Measurements from ENCODE around the gene ARHGAP21. TPM values are rescaled to one million over a fixed set of nuclear protein-coding genes. Genes with fewer than 3 reads are reported as not detected.

ARHGAP21 gene
- polyA plus RNA-seq, 1 donor from 2014 or later: 138 TPM

- Histone ChIP-seq H3F3A (ENCODE audit: insufficient read depth, low read length, poor library complexity, severe bottlenecking) (no peaks in the 10 kb centered on the region), H3K4me2 (ENCODE audit: low read length) (no peak overlapping the region), H3K36me3 (ENCODE audit: insufficient read depth, low read length) (no peaks in the 10 kb centered on the region), H3K9me2 (ENCODE audit: insufficient read depth, low read length) (no peaks in the 10 kb centered on the region), H2AFZ (ENCODE audit: low read depth, low read length) (no peak overlapping the region), H3K9ac (ENCODE audit: low read length) (no peak overlapping the region), H3K79me2 (replicated peaks; ENCODE audit: insufficient read depth, low read length) (peaks cover 92% of the 10 kb centered on the region), H3K27me3 (ENCODE audit: insufficient read depth, low read depth, low read length) (no peaks in the 10 kb centered on the region), H3K9me3 (ENCODE audit: low read length) (no peaks in the 10 kb centered on the region), H4K20me1 (ENCODE audit: insufficient read depth) (no peaks in the 10 kb centered on the region), H3K27ac (ENCODE audit: low read length) (no peak overlapping the region), H3K4me3 (ENCODE audit: low read length) (no peak overlapping the region)
- TF ChIP-seq MXI1 (conservative IDR thresholded peaks at IDR 0.05; ENCODE audit: poor library complexity, severe bottlenecking) (no peak), POLR2AphosphoS5 (IDR thresholded peaks at IDR 0.05) (no peak), EP300 (conservative IDR thresholded peaks at IDR 0.05; ENCODE audit: poor library complexity, severe bottlenecking) (no peak), RAD21 (conservative IDR thresholded peaks at IDR 0.05) (no peak), EZH2 (IDR thresholded peaks at IDR 0.05; ENCODE audit: borderline replicate concordance, insufficient read depth, low read length, poor library complexity, severe bottlenecking) (no peak), REST (IDR thresholded peaks at IDR 0.05; ENCODE audit: borderline replicate concordance) (no peak), SMC3 (conservative IDR thresholded peaks at IDR 0.05; ENCODE audit: poor library complexity) (no peak), CTCF (IDR thresholded peaks at IDR 0.05; ENCODE audit: poor library complexity, severe bottlenecking) (no peak), TAF1 (IDR thresholded peaks at IDR 0.05; ENCODE audit: low read depth) (no peak)
These were observed 20.0 kb downstream of the ARHGAP21 start for GRCh38 chr10:24703700-24704099.

- Histone ChIP-seq H3K79me2 (replicated peaks; ENCODE audit: insufficient read depth, low read length) (peaks cover 92% of the 10 kb centered on the region), H3K27me3 (ENCODE audit: insufficient read depth, low read depth, low read length) (no peaks in the 10 kb centered on the region), H3K36me3 (ENCODE audit: insufficient read depth, low read length) (no peaks in the 10 kb centered on the region), H3K27ac (ENCODE audit: low read length) (no peak overlapping the region), H3K4me3 (ENCODE audit: low read length) (no peak overlapping the region), H3F3A (ENCODE audit: insufficient read depth, low read length, poor library complexity, severe bottlenecking) (no peaks in the 10 kb centered on the region), H2AFZ (ENCODE audit: low read depth, low read length) (no peak overlapping the region), H3K4me2 (ENCODE audit: low read length) (no peak overlapping the region), H3K9me3 (ENCODE audit: low read length) (no peaks in the 10 kb centered on the region), H4K20me1 (ENCODE audit: insufficient read depth) (no peaks in the 10 kb centered on the region), H3K9me2 (ENCODE audit: insufficient read depth, low read length) (no peaks in the 10 kb centered on the region), H3K9ac (ENCODE audit: low read length) (no peak overlapping the region)
- no peak for TF ChIP-seq SMC3 (conservative IDR thresholded peaks at IDR 0.05; ENCODE audit: poor library complexity)
- no peak for TF ChIP-seq EP300 (conservative IDR thresholded peaks at IDR 0.05; ENCODE audit: poor library complexity, severe bottlenecking)
- TF ChIP-seq POLR2AphosphoS5 (IDR thresholded peaks at IDR 0.05): no peak
- no peak for TF ChIP-seq EZH2 (IDR thresholded peaks at IDR 0.05; ENCODE audit: borderline replicate concordance, insufficient read depth, low read length, poor library complexity, severe bottlenecking)
- TF ChIP-seq RAD21 (conservative IDR thresholded peaks at IDR 0.05): no peak
- TF ChIP-seq MXI1 (conservative IDR thresholded peaks at IDR 0.05; ENCODE audit: poor library complexity, severe bottlenecking): no peak
- TF ChIP-seq REST (IDR thresholded peaks at IDR 0.05; ENCODE audit: borderline replicate concordance): no peak
- TF ChIP-seq CTCF (IDR thresholded peaks at IDR 0.05; ENCODE audit: poor library complexity, severe bottlenecking): no peak
- TF ChIP-seq TAF1 (IDR thresholded peaks at IDR 0.05; ENCODE audit: low read depth): no peak
These were observed 22.2 kb downstream of the ARHGAP21 start for GRCh38 chr10:24701447-24701846.

All from neural cell (in vitro differentiated cells).